CD1c-positive myeloid dendritic cell (primary cell): ENCODE results near the gene GTPBP10.

Experiments
- DNase-seq: peaks from one replicate; pipeline ENCODE4 v3.0.0-alpha.2; 2016; ENCODE audit errors: extremely low spot score

The GTPBP10 gene

GRCh38 chr7:90432752-90433151 lies 86.2 kb downstream of the GTPBP10 start:
- no peak for DNase-seq

DNA sequence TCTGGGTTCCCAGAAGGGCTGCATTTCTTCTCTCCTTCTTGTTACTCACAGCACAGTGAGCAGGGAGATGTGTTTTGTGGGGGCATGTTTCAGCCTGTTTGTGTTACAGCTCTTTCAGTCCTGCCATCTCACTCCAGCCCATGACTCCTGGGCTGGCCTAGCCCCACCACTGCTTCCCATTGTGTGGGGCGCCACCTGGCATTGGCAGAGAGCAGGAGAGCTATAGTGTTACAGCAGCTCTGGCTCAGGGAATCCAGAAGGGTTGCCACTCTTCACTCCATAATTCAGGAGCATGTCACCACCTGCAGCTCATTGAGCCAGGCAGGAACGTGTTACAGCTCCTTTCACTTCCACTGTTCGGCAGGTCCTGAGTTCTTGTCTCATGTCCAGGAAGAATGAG lies 86.7 kb downstream of the GTPBP10 start:
- DNase-seq = no peak
